ENCODE data around the gene SYCP2. TPM values are rescaled to one million over a fixed set of nuclear protein-coding genes. Genes with fewer than 3 reads are reported as not detected.
A peak's percentile ranks its signal among the peaks of the same experiment; 100 is the strongest.

The SYCP2 gene
- total RNA-seq, 4 donors from 2014 or later: 0.89 to 4.7 (median 2.0) TPM

- Histone ChIP-seq H3K27me3 (no peaks in the 10 kb centered on the region), H3K27ac (no peak overlapping the region)
- 89 to 92% methylated on average over 6 of the region's 6 CpGs for WGBS, 2 donors (ENCODE audit: low coverage in 1 of 2)
These were observed 16.5 kb upstream of the SYCP2 start for GRCh38 chr20:59949911-59950310.

GRCh38 chr20:59948828-59949720 lies 15.6 kb upstream of the SYCP2 start:
- ATAC-seq: no peak
- no peak overlapping the region for H3K4me3 ChIP-seq
- peak overlapping the region in 1 of 4 donors; percentile 40 for H3K27ac ChIP-seq
- H3K4me1 ChIP-seq: peaks cover 3 to 53% (median 4%) of the 10 kb centered on the region in 3 donors
- TF ChIP-seq EP300 (IDR thresholded peaks at IDR 0.05) (no peak), POLR2AphosphoS5 (IDR thresholded peaks at IDR 0.05) (no peak), POLR2A (IDR thresholded peaks at IDR 0.05) (no peak), CTCF (IDR thresholded peaks at IDR 0.05) (peak in 3 of 4 experiments; percentile 51 to 69 (median 55))
- H3K9me3 ChIP-seq: no peaks in the 10 kb centered on the region
- 7 to 25% methylated on average over 5 to 7 of the region's 7 CpGs for WGBS, 2 donors (ENCODE audit: low coverage in 1 of 2)
- H3K27me3 ChIP-seq: no peaks in the 10 kb centered on the region
- H3K36me3 ChIP-seq: peaks cover 0 to 38% of the 10 kb centered on the region in 2 donors

More at GRCh38 chr20:59949911-59950310, 16.5 kb upstream of the SYCP2 start:
- TF ChIP-seq POLR2AphosphoS5 (IDR thresholded peaks at IDR 0.05) (no peak), CTCF (IDR thresholded peaks at IDR 0.05) (no peak), POLR2A (IDR thresholded peaks at IDR 0.05) (no peak), EP300 (IDR thresholded peaks at IDR 0.05) (no peak)
- Histone ChIP-seq H3K4me1 (peaks cover 3 to 46% (median 4%) of the 10 kb centered on the region in 3 donors), H3K4me3 (no peak overlapping the region), H3K9me3 (no peaks in the 10 kb centered on the region), H3K36me3 (peaks cover 0 to 30% of the 10 kb centered on the region in 2 donors)
- ATAC-seq: no peak

- no peaks in the 10 kb centered on the region for H3K27me3 ChIP-seq
- peaks cover 0 to 45% of the 10 kb centered on the region in 2 donors for H3K36me3 ChIP-seq
- TF ChIP-seq EP300 (IDR thresholded peaks at IDR 0.05) (no peak), POLR2A (IDR thresholded peaks at IDR 0.05) (no peak), CTCF (IDR thresholded peaks at IDR 0.05) (no peak), POLR2AphosphoS5 (IDR thresholded peaks at IDR 0.05) (no peak)
- WGBS, 2 donors (ENCODE audit: low coverage in 1 of 2): 36 to 67% methylated on average over 1 of the region's 1 CpG
- no peaks in the 10 kb centered on the region for H3K9me3 ChIP-seq
- H3K4me3 ChIP-seq: no peak overlapping the region
- peaks cover 3 to 60% (median 4%) of the 10 kb centered on the region in 3 donors for H3K4me1 ChIP-seq
- no peak overlapping the region for H3K27ac ChIP-seq
- ATAC-seq: no peak
These were observed 14.8 kb upstream of the SYCP2 start for GRCh38 chr20:59948212-59948611.

- TF ChIP-seq CTCF (IDR thresholded peaks at IDR 0.05): no peak
- no peak for TF ChIP-seq POLR2A (IDR thresholded peaks at IDR 0.05)
- no peak for TF ChIP-seq POLR2AphosphoS5 (IDR thresholded peaks at IDR 0.05)
- no peak for TF ChIP-seq EP300 (IDR thresholded peaks at IDR 0.05)
- no peak for ATAC-seq
These were observed 13.9 kb upstream of the SYCP2 start for GRCh38 chr20:59947376-59947775.

More at GRCh38 chr20:59947376-59947775, 13.9 kb upstream of the SYCP2 start:
- Histone ChIP-seq H3K9me3 (no peaks in the 10 kb centered on the region), H3K36me3 (peaks cover 0 to 49% of the 10 kb centered on the region in 2 donors), H3K27ac (no peak overlapping the region), H3K27me3 (no peaks in the 10 kb centered on the region), H3K4me1 (peaks cover 3 to 68% (median 4%) of the 10 kb centered on the region in 3 donors), H3K4me3 (no peak overlapping the region)
- WGBS, 2 donors (ENCODE audit: low coverage in 1 of 2): 70 to 83% methylated on average over 2 to 8 of the region's 8 CpGs
